Measurements from ENCODE around the gene SPAG4. TPM values are rescaled to one million over a fixed set of nuclear protein-coding genes. Genes with fewer than 3 reads are reported as not detected.
A peak's percentile ranks its signal among the peaks of the same experiment; 100 is the strongest.

Gene SPAG4
- total RNA-seq, 2 experiments from 2014 or later = 2.6 to 5.0 TPM

- ChIA-PET CTCF (interaction anchor here (1.0 kb wide), 1 partner anchor 15 kb away, joined by 3 read pairs; no protein-coding TSS in a partner anchor), POLR2A (interaction anchor here (0.6 to 0.9 kb wide), 3 partner anchors 15 to 564 kb away, joined by 3 read pairs; partner anchors contain the start of gene SCAND1)
- ATAC-seq = no peak
- Mint-ChIP-seq H3K4me3 (no peak overlapping the region), H3K36me3 (ENCODE audit: low read depth) (peaks cover 46% of the 10 kb centered on the region), H3K4me1 (ENCODE audit: low read depth) (peaks cover 59% of the 10 kb centered on the region), H3K27ac (peak overlapping the region; percentile 27), H3K27me3 (ENCODE audit: low read depth) (no peaks in the 10 kb centered on the region), H3K9me3 (ENCODE audit: insufficient read depth) (no peaks in the 10 kb centered on the region)
- no peak for DNase-seq
Observed at GRCh38 chr20:35644806-35645205, 29.2 kb downstream of the SPAG4 start.

GRCh38 chr20:35648836-35649235 is 33.2 kb downstream of the SPAG4 start:
- Mint-ChIP-seq H3K36me3 (ENCODE audit: low read depth) (peaks cover 60% of the 10 kb centered on the region), H3K9me3 (ENCODE audit: insufficient read depth) (no peaks in the 10 kb centered on the region), H3K4me3 (no peak overlapping the region), H3K27me3 (ENCODE audit: low read depth) (no peaks in the 10 kb centered on the region), H3K4me1 (ENCODE audit: low read depth) (peaks cover 38% of the 10 kb centered on the region), H3K27ac (no peak overlapping the region)
- no peak for ATAC-seq
- DNase-seq = no peak
- ChIA-PET CTCF (interaction anchor here (1.5 kb wide), 1 partner anchor 12 kb away, joined by 4 read pairs; no protein-coding TSS in a partner anchor), POLR2A (no interaction called here)

DNA sequence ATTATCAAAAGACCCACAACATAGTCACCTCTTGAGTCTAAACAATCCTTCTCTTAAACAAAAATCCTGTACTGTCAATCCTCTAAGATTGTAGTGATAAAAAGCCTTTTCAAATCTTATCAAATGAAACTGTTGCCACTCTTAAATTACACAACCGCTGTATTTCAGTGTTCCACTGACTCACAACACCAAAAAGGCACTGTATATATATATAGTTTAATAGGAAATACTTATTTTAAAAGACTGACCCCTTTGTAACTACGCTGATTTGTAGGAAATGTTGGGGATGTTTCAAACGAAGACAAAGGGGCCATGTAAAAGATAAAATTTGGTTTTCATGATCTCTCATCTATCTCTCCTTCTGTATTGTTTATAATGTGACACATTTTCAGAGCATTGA is 35.0 kb downstream of the SPAG4 start:
- no peaks in the 10 kb centered on the region for H3K9me3 Mint-ChIP-seq (ENCODE audit: insufficient read depth)
- peaks cover 47% of the 10 kb centered on the region for H3K36me3 Mint-ChIP-seq (ENCODE audit: low read depth)
- ChIA-PET CTCF (no interaction called here), POLR2A (no interaction called here)
- no peak for ATAC-seq
- no peak for DNase-seq
- H3K4me1 Mint-ChIP-seq (ENCODE audit: low read depth) = peaks cover 25% of the 10 kb centered on the region
- no peaks in the 10 kb centered on the region for H3K27me3 Mint-ChIP-seq (ENCODE audit: low read depth)
- H3K4me3 Mint-ChIP-seq = no peak overlapping the region
- no peak overlapping the region for H3K27ac Mint-ChIP-seq

DNA sequence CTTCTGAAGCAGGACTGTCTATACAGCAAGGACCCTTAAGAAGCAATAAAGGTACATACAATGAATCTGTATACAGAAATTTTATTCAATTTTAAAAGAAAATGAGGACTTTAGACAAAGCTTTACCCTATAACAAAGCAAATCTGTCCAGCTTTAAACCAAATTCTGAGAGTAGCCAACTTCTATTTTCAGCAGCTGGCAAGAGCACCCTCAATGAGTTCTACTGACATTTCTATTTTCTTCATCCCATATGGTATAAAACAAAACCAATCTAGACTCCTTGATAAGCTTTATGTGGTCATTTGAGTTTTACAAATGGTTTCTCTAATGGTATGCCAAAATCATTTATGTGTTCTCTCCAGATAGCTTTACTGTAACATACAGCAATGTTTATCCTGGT is 36.3 kb downstream of the SPAG4 start:
- DNase-seq = no peak
- POLR2A ChIA-PET = interaction anchor here (0.6 kb wide), 1 partner anchor 12 kb away, joined by 5 read pairs; no protein-coding TSS in a partner anchor
- Mint-ChIP-seq H3K27ac (no peak overlapping the region), H3K4me1 (ENCODE audit: low read depth) (peaks cover 20% of the 10 kb centered on the region), H3K4me3 (no peak overlapping the region), H3K9me3 (ENCODE audit: insufficient read depth) (no peaks in the 10 kb centered on the region), H3K27me3 (ENCODE audit: low read depth) (no peaks in the 10 kb centered on the region), H3K36me3 (ENCODE audit: low read depth) (peaks cover 50% of the 10 kb centered on the region)
- no peak for ATAC-seq
- CTCF ChIA-PET = no interaction called here

DNA sequence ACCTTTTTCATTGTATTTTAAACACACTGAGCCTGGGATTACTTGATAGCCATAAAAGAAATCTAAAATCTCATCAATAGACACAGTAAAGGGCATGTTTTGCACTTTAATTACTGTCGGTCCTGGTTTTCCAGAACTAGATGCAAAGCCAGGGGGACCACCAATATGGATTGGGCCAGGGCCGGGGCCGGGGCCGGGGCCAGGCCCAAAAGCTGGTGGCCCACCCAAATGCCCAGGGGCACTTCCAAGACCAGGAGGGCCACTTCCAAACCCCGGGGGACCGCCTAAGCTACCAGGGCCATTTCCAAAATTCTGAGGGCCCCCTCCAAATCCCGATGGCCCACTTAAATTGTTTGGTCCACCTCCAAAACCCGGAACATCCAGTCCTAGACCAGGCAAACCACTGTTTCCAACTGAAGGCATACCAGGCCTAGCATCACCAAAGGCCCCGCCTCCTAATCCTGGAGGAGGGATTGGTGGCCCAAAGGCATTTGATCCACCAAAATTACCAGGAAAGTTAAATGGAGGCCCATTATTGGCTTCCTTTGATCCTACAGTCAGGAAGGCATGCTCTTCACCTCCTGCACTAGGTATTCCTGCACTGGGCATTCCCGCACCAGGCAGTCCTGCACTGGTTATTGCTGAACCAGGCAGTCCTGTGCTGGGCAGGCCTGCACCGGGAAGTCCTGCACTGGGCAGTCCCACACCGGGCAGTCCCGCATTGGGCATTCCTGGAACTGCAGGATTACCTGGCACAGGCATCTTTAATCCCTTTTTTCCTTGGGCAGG is 37.2 kb downstream of the SPAG4 start:
- Mint-ChIP-seq H3K27me3 (ENCODE audit: low read depth) (no peaks in the 10 kb centered on the region), H3K9me3 (ENCODE audit: insufficient read depth) (no peaks in the 10 kb centered on the region), H3K4me3 (no peak overlapping the region), H3K27ac (no peak overlapping the region), H3K4me1 (ENCODE audit: low read depth) (peaks cover 23% of the 10 kb centered on the region), H3K36me3 (ENCODE audit: low read depth) (peaks cover 52% of the 10 kb centered on the region)
- DNase-seq (no peak), ATAC-seq (no peak)
- ChIA-PET CTCF (interaction anchor here (1.2 kb wide), 1 partner anchor 52 kb away, joined by 3 read pairs; no protein-coding TSS in a partner anchor), POLR2A (no interaction called here)

- H3K27ac Mint-ChIP-seq = no peak overlapping the region
- ATAC-seq (no peak), DNase-seq (no peak)
- H3K4me1 Mint-ChIP-seq (ENCODE audit: low read depth) = peaks cover 26% of the 10 kb centered on the region
- H3K36me3 Mint-ChIP-seq (ENCODE audit: low read depth) = peaks cover 50% of the 10 kb centered on the region
- no peak overlapping the region for H3K4me3 Mint-ChIP-seq
- no peaks in the 10 kb centered on the region for H3K27me3 Mint-ChIP-seq (ENCODE audit: low read depth)
- CTCF ChIA-PET = interaction anchor here (1.1 to 1.2 kb wide), 2 partner anchors 11 to 52 kb away, joined by 3 to 4 read pairs; partner anchors contain the start of genes CPNE1 and RBM12
- no peaks in the 10 kb centered on the region for H3K9me3 Mint-ChIP-seq (ENCODE audit: insufficient read depth)
- POLR2A ChIA-PET = interaction anchor here (1.3 kb wide), 1 partner anchor 11 kb away, joined by 8 read pairs; the partner anchor contains the start of genes CPNE1 and RBM12
Observed at GRCh38 chr20:35653430-35653734, 37.8 kb downstream of the SPAG4 start.

- Mint-ChIP-seq H3K4me3 (no peak overlapping the region), H3K27ac (no peak overlapping the region), H3K9me3 (ENCODE audit: insufficient read depth) (no peaks in the 10 kb centered on the region), H3K4me1 (ENCODE audit: low read depth) (peaks cover 27% of the 10 kb centered on the region), H3K27me3 (ENCODE audit: low read depth) (no peaks in the 10 kb centered on the region), H3K36me3 (ENCODE audit: low read depth) (peaks cover 47% of the 10 kb centered on the region)
- ChIA-PET CTCF (interaction anchor here (1.0 to 1.1 kb wide), 2 partner anchors 10 to 194 kb away, joined by 3 to 4 read pairs; partner anchors contain the start of genes CPNE1 and RBM12), POLR2A (interaction anchor here (0.7 to 1.3 kb wide), 2 partner anchors 10 to 46 kb away, joined by 3 to 8 read pairs; partner anchors contain the start of genes CPNE1, RBM12 and ROMO1)
- ATAC-seq = no peak
- DNase-seq = no peak
Observed at GRCh38 chr20:35653893-35654292, 38.3 kb downstream of the SPAG4 start.

- H3K27me3 Mint-ChIP-seq (ENCODE audit: low read depth) = no peaks in the 10 kb centered on the region
- H3K9me3 Mint-ChIP-seq (ENCODE audit: insufficient read depth) = no peaks in the 10 kb centered on the region
- H3K27ac Mint-ChIP-seq = no peak overlapping the region
- no peak overlapping the region for H3K4me3 Mint-ChIP-seq
- ChIA-PET CTCF (interaction anchor here (1.0 to 1.1 kb wide), 2 partner anchors 10 to 195 kb away, joined by 3 to 4 read pairs; partner anchors contain the start of genes CPNE1 and RBM12), POLR2A (interaction anchor here (1.3 kb wide), 1 partner anchor 10 kb away, joined by 8 read pairs; the partner anchor contains the start of genes CPNE1 and RBM12)
- no peak for DNase-seq
- peaks cover 45% of the 10 kb centered on the region for H3K36me3 Mint-ChIP-seq (ENCODE audit: low read depth)
- peaks cover 32% of the 10 kb centered on the region for H3K4me1 Mint-ChIP-seq (ENCODE audit: low read depth)
- no peak for ATAC-seq
Observed at GRCh38 chr20:35654415-35654814, 38.8 kb downstream of the SPAG4 start.

- no peak for DNase-seq
- no peaks in the 10 kb centered on the region for H3K27me3 Mint-ChIP-seq (ENCODE audit: low read depth)
- ChIA-PET POLR2A (no interaction called here), CTCF (interaction anchor here (0.8 to 2.0 kb wide), 4 partner anchors 11 to 297 kb away, joined by 3 to 5 read pairs (median 4); partner anchors contain the start of gene SCAND1)
- H3K4me1 Mint-ChIP-seq (ENCODE audit: low read depth) = peaks cover 52% of the 10 kb centered on the region
- no peak for ATAC-seq
- H3K4me3 Mint-ChIP-seq = no peak overlapping the region
- peak overlapping the region; percentile 4 for H3K27ac Mint-ChIP-seq
- H3K9me3 Mint-ChIP-seq (ENCODE audit: insufficient read depth) = no peaks in the 10 kb centered on the region
- H3K36me3 Mint-ChIP-seq (ENCODE audit: low read depth) = peaks cover 34% of the 10 kb centered on the region
Observed at GRCh38 chr20:35657271-35657670, 41.6 kb downstream of the SPAG4 start.

DNA sequence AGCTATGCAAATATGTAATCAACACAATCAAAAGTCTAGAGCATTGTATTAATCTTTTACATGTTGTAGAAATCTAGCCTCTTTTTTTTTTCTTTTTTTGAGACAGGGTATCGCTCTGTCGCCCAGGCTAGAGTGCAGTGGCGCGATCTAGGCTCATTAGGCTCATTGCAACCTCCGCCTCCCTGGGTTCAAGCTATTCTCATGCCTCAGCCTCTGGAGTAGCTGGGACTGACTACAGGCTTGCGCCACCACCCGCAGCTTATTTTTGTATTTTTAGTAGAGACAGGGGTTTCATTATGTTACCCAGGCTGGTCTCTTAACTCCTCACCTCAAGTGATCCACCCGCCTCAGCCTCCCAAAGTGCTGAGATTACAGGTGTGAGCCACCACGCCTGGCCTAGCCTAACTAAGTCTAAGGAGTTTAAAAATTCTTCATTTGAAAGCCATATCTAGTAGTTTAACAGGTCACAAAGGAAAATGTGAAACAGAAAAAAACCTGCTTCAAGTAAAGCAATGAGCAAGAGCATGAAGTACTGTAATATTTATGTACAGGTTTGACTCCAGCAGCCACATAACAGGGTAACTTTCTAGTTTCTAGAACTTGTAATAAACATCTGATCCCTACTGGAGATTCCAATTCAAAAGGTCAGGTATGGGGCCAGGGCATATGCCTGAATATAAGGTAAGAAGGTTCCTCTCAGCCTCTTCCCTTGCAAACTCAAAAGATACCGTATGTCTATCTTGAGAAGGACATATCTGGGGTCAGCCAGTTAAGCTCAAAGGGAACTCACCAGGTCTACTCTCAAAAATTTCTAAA is 44.7 kb downstream of the SPAG4 start:
- H3K27me3 Mint-ChIP-seq (ENCODE audit: low read depth) = no peaks in the 10 kb centered on the region
- ChIA-PET POLR2A (interaction anchor here (0.6 to 1.6 kb wide), 3 partner anchors 16 to 200 kb away, joined by 3 to 11 read pairs (median 5); partner anchors contain the start of gene RBM39), CTCF (interaction anchor here (0.6 to 5.3 kb wide), 10 partner anchors 12 to 293 kb away, joined by 3 to 29 read pairs (median 4); partner anchors contain the start of genes SCAND1 and SPAG4)
- ATAC-seq = no peak
- no peak for DNase-seq
- H3K36me3 Mint-ChIP-seq (ENCODE audit: low read depth) = peaks cover 55% of the 10 kb centered on the region
- H3K9me3 Mint-ChIP-seq (ENCODE audit: insufficient read depth) = no peaks in the 10 kb centered on the region
- peaks cover 63% of the 10 kb centered on the region for H3K4me1 Mint-ChIP-seq (ENCODE audit: low read depth)
- peak overlapping the region; percentile 70 for H3K27ac Mint-ChIP-seq
- H3K4me3 Mint-ChIP-seq = peak overlapping the region; percentile 96

GRCh38 chr20:35661053-35661452 is 45.4 kb downstream of the SPAG4 start:
- H3K4me1 Mint-ChIP-seq (ENCODE audit: low read depth) = peaks cover 63% of the 10 kb centered on the region
- DNase-seq = no peak
- peak; percentile 11 for ATAC-seq
- H3K27me3 Mint-ChIP-seq (ENCODE audit: low read depth) = no peaks in the 10 kb centered on the region
- ChIA-PET POLR2A (interaction anchor here (0.8 to 4.6 kb wide), 5 partner anchors 30 to 293 kb away, joined by 3 to 34 read pairs (median 3); partner anchors contain the start of genes RBM39 and SCAND1), CTCF (interaction anchor here (1.0 to 5.3 kb wide), 8 partner anchors 13 to 292 kb away, joined by 3 to 29 read pairs (median 4); partner anchors contain the start of genes SCAND1 and SPAG4)
- H3K36me3 Mint-ChIP-seq (ENCODE audit: low read depth) = peaks cover 53% of the 10 kb centered on the region
- H3K9me3 Mint-ChIP-seq (ENCODE audit: insufficient read depth) = no peaks in the 10 kb centered on the region
- H3K4me3 Mint-ChIP-seq = peak overlapping the region; percentile 96
- no peak overlapping the region for H3K27ac Mint-ChIP-seq

All from activated CD8-positive, alpha-beta T cell treated with anti-CD3 and anti-CD28 coated beads, Interleukin-2, amount 10 ng/mL, durations not matched to agents 7 days and 5 days (primary cell).